ENCODE data around the gene DENND6A. TPM values are rescaled to one million over a fixed set of nuclear protein-coding genes. Genes with fewer than 3 reads are reported as not detected.

Gene DENND6A
- total and polyA plus RNA-seq, 2 of the 8 experiments (the other 6 are each of a cell fraction or from before 2014, with no cell fraction given), result 7.8 to 14.8 TPM

DNA sequence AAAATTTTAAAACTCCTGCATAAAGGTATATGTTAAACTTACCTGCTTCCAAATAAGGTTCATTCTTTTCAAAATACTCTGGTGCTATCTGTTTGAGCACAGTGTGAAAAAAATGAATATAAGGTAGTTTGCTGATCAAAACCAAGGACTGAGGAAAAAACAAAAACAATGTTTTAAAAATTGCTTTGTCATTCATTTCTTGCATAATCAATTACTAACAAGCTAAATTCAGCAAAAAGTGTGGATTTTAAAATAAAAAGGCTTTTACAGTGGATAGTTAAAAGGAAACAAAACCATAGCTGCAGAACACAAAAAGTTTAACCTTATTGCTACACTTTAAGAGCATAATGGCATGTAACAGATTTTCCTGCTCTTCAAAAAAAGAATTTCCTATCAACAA is 31.5 kb downstream of the DENND6A start:
- peaks cover 0 to 14% (median 0%) of the 10 kb centered on the region in 4 experiments; a peak in 2 of 8 replicates for H3K36me3 ChIP-seq (ENCODE audit: control insufficient read depth in 2 of 4, insufficient read depth in 4 of 4, low read length in 3 of 4)
- TF ChIP-seq CBX5 (IDR thresholded peaks at IDR 0.05; ENCODE audit: low read depth, low read length) (no peak), SIX5 (IDR thresholded peaks at IDR 0.05; ENCODE audit: low read depth, low read length) (no peak), TAF7 (optimal IDR thresholded peaks at IDR 0.05; ENCODE audit: borderline replicate concordance, low read depth, low read length) (no peak), HDAC6 (IDR thresholded peaks at IDR 0.05; ENCODE audit: low read depth, low read length) (no peak), PHF8 (conservative IDR thresholded peaks at IDR 0.05; ENCODE audit: low read depth, low read length) (no peak), MAX (IDR thresholded peaks at IDR 0.05) (no peak), CREB1 (IDR thresholded peaks at IDR 0.05) (no peak), KDM4A (IDR thresholded peaks at IDR 0.05; ENCODE audit: low read depth, low read length, severe bottlenecking) (no peak), NRF1 (IDR thresholded peaks at IDR 0.05; ENCODE audit: low read depth, low read length) (no peak), SUZ12 (IDR thresholded peaks at IDR 0.05; ENCODE audit: low read length) (no peak), HDAC2 (IDR thresholded peaks at IDR 0.05; ENCODE audit: borderline replicate concordance in 1 of 2, low read depth in 2 of 2, low read length in 2 of 2) (no peak), RNF2 (IDR thresholded peaks at IDR 0.05; ENCODE audit: borderline replicate concordance, low read depth, low read length, missing control alignments, poor library complexity, severe bottlenecking) (no peak), ASH2L (IDR thresholded peaks at IDR 0.05; ENCODE audit: low read length) (no peak), JUN (IDR thresholded peaks at IDR 0.05; ENCODE audit: low read depth, low read length) (no peak), CBX8 (IDR thresholded peaks at IDR 0.05; ENCODE audit: borderline replicate concordance, low read depth, low read length) (no peak)
- no peak overlapping the region for H4K8ac ChIP-seq (ENCODE audit: extremely low read depth, insufficient read depth, low read length)
- DNase-seq (ENCODE audit: low read depth in 1 of 2, low spot score in 2 of 2) (no peak), FAIRE-seq (no peak)
- H3K23ac ChIP-seq (ENCODE audit: insufficient read length), result no peak overlapping the region
- H4K5ac ChIP-seq (ENCODE audit: insufficient read length, low read depth, low read length), result no peak overlapping the region
- H2BK12ac ChIP-seq (ENCODE audit: low read depth, low read length), result no peak overlapping the region
- H3K9ac ChIP-seq (replicated peaks in 1 of 4; ENCODE audit: extremely low read depth in 1 of 4, low read depth in 3 of 4, low read length in 3 of 4), result no peak overlapping the region
- no peaks in the 10 kb centered on the region for H3K79me1 ChIP-seq (ENCODE audit: low read depth, low read length)
- H4K91ac ChIP-seq (replicated peaks; ENCODE audit: insufficient read length, low read length), result no peak overlapping the region
- no peak overlapping the region for H2BK15ac ChIP-seq (ENCODE audit: low read length)
- H3K79me2 ChIP-seq (ENCODE audit: control insufficient read depth in 1 of 2, insufficient read depth in 2 of 2, low read length in 2 of 2), result no peaks in the 10 kb centered on the region
- no peaks in the 10 kb centered on the region for H4K20me1 ChIP-seq (replicated peaks in 1 of 2; ENCODE audit: control insufficient read depth in 1 of 2, insufficient read depth in 2 of 2, low read length in 2 of 2)
- peaks cover 0 to 6% (median 3%) of the 10 kb centered on the region in 4 experiments; a peak in 3 of 7 replicates for H3K4me1 ChIP-seq (replicated peaks in 1 of 4; ENCODE audit: control insufficient read depth in 3 of 4, insufficient read depth in 4 of 4, low read length in 3 of 4)
- H3K56ac ChIP-seq (replicated peaks; ENCODE audit: insufficient read length, low read depth, low read length), result no peak overlapping the region
- no peak overlapping the region for H3K27ac ChIP-seq (ENCODE audit: low read depth, low read length)
- POLR2A ChIA-PET (ENCODE audit: partially characterized antibody), result no interaction called here
- H2BK20ac ChIP-seq (ENCODE audit: low read length), result no peak overlapping the region
- CTCF ChIA-PET (ENCODE audit: partially characterized antibody), result interaction anchor here (0.5 kb wide), 1 partner anchor 29 kb away, joined by 4 read pairs; no protein-coding TSS in a partner anchor
- H3K4me3 ChIP-seq (ENCODE audit: extremely low read depth in 1 of 4, insufficient read depth in 2 of 4, low read depth in 3 of 4, low read length in 4 of 4), result no peak overlapping the region
- H2AK5ac ChIP-seq (ENCODE audit: low read depth, low read length), result no peak overlapping the region
- no peaks in the 10 kb centered on the region for H3K9me3 ChIP-seq (ENCODE audit: insufficient read depth in 2 of 2, low read depth in 1 of 2, low read length in 1 of 2)
- no peak overlapping the region for H3K4ac ChIP-seq (replicated peaks; ENCODE audit: insufficient read length, low read depth, low read length)
- H3K18ac ChIP-seq (ENCODE audit: extremely low read depth, low read length), result no peak overlapping the region
- no peaks in the 10 kb centered on the region for H3K27me3 ChIP-seq (replicated peaks in 1 of 4; ENCODE audit: control insufficient read depth in 3 of 4, extremely low read depth in 1 of 4, insufficient read depth in 3 of 4, low read length in 3 of 4)
- no peak overlapping the region for H2AFZ ChIP-seq (ENCODE audit: low read length)
- H3K14ac ChIP-seq (ENCODE audit: insufficient read length), result no peak overlapping the region
- H3K23me2 ChIP-seq (ENCODE audit: low read depth, low read length), result no peaks in the 10 kb centered on the region
- no peak overlapping the region for H2BK120ac ChIP-seq (replicated peaks; ENCODE audit: low read depth, low read length)
- no peak overlapping the region for H3K4me2 ChIP-seq (ENCODE audit: insufficient read depth in 1 of 2, low read depth in 2 of 2, low read length in 2 of 2)
- no peak overlapping the region for H2BK5ac ChIP-seq (ENCODE audit: low read depth, low read length)
